Measurements from ENCODE around the gene TLE5. TPM values are rescaled to one million over a fixed set of nuclear protein-coding genes. Genes with fewer than 3 reads are reported as not detected.

Gene TLE5
- polyA plus RNA-seq, 3 donors, result 27.5 to 309 (median 34.4) TPM

DNA sequence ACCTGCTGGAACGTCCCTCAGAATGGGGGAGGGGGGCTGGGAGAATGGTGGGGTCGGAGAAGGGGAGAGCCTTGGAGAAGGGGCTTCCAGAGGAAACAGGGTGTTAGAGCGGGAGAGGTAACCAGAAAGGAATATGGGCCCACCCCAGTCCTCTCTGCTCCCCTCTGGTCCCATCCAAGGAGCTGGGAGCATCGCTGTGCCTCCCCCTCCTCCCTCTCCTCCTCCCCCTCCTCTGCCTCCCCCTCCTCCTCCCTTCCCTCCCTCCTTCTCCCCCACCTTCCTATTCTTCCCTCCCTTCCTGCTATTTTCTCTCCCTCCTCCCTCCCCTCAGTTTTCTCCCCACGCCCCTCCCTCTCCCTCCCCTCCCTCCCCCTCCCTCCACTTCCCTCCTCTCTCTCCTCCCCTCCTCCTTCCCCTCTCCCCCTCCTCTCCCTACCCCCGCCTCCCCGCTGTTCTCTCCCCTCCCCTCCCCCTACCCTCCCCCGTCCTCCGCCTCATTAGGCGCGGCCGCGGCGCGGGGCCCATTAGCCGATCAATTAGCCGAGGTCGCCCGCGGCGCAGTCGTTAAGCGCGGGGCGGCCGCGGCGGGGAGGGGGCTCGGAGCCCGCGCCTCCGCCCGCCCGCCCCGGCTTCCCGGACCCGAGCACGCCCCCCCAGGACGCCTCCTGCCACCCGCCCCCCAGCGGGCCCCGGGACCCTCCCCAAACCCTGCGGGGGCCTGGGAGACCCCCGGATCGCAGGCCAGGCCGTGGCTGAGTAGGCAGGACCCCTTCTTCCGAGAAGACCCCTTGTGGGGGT is 15.4 kb downstream of the TLE5 start:
- TF ChIP-seq, protein P1, sequence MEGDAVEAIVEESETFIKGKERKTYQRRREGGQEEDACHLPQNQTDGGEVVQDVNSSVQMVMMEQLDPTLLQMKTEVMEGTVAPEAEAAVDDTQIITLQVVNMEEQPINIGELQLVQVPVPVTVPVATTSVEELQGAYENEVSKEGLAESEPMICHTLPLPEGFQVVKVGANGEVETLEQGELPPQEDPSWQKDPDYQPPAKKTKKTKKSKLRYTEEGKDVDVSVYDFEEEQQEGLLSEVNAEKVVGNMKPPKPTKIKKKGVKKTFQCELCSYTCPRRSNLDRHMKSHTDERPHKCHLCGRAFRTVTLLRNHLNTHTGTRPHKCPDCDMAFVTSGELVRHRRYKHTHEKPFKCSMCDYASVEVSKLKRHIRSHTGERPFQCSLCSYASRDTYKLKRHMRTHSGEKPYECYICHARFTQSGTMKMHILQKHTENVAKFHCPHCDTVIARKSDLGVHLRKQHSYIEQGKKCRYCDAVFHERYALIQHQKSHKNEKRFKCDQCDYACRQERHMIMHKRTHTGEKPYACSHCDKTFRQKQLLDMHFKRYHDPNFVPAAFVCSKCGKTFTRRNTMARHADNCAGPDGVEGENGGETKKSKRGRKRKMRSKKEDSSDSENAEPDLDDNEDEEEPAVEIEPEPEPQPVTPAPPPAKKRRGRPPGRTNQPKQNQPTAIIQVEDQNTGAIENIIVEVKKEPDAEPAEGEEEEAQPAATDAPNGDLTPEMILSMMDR (IDR thresholded peaks at IDR 0.05), result no peak
- peaks cover 0 to 13% (median 3%) of the 10 kb centered on the region in 7 donors for H3K9me3 Mint-ChIP-seq
- H3K4me2 ChIP-seq (replicated peaks; ENCODE audit: extremely low read depth, low read length, poor library complexity, severe bottlenecking), result peak overlapping the region; percentile 66
- H4K20me1 ChIP-seq (ENCODE audit: insufficient read depth, low read length), result no peaks in the 10 kb centered on the region
- no peak overlapping the region for H3K9ac ChIP-seq (ENCODE audit: insufficient read depth, low read length, poor library complexity, severe bottlenecking)
- intact Hi-C loops (cut with micrococcal nuclease), result no loop called here
- H3K4me1 ChIP-seq (ENCODE audit: control insufficient read depth in 1 of 2, insufficient read depth in 2 of 2, low read length in 2 of 2), result peaks cover 6 to 11% of the 10 kb centered on the region in 2 donors
- peak overlapping the region; percentile 56 for H2AFZ ChIP-seq (ENCODE audit: insufficient read depth, low read depth, low read length, poor library complexity, severe bottlenecking)
- H3K36me3 ChIP-seq (replicated peaks in 1 of 2; ENCODE audit: control insufficient read depth in 1 of 2, insufficient read depth in 2 of 2, low read length in 2 of 2), result no peaks in the 10 kb centered on the region
- peaks cover 14 to 43% of the 10 kb centered on the region in 2 donors for H3K27me3 ChIP-seq (ENCODE audit: control insufficient read depth in 2 of 2, insufficient read depth in 2 of 2, low read length in 2 of 2)
- H3K36me3 Mint-ChIP-seq, result peaks cover 0 to 4% of the 10 kb centered on the region in 2 donors
- H3K27ac ChIP-seq (ENCODE audit: low read depth in 1 of 2, low read length in 2 of 2), result no peak overlapping the region
- no peak for DNase-seq
- peaks cover 10% of the 10 kb centered on the region for H3K4me1 Mint-ChIP-seq
- no peaks in the 10 kb centered on the region for H3K79me2 ChIP-seq (ENCODE audit: insufficient read depth, low read length)
- peaks cover 44 to 77% (median 51%) of the 10 kb centered on the region in 3 donors for H3K27me3 Mint-ChIP-seq (ENCODE audit: low read depth in 3 of 3)
- H3K9me3 ChIP-seq (replicated peaks in 1 of 2; ENCODE audit: control insufficient read depth in 1 of 2, insufficient read depth in 1 of 2, low read length in 2 of 2), result no peaks in the 10 kb centered on the region
- peak overlapping the region in 1 of 3 experiments; percentile 48 for H3K4me3 ChIP-seq (replicated peaks in 1 of 3; ENCODE audit: low read depth in 2 of 3, low read length in 3 of 3)
- 0% methylated on average over 25 of the region's 47 CpGs for whole genome bisulfite sequencing (ENCODE audit: insufficient coverage)
- H3K27ac Mint-ChIP-seq, result no peak overlapping the region
- H3K4me3 Mint-ChIP-seq, result peak overlapping the region in 1 of 2 donors; percentile 89

- Histone ChIP-seq H3K4me2 (replicated peaks; ENCODE audit: extremely low read depth, low read length, poor library complexity, severe bottlenecking) (no peak overlapping the region), H3K4me3 (replicated peaks in 1 of 3; ENCODE audit: low read depth in 2 of 3, low read length in 3 of 3) (no peak overlapping the region), H3K9me3 (replicated peaks in 1 of 2; ENCODE audit: control insufficient read depth in 1 of 2, insufficient read depth in 1 of 2, low read length in 2 of 2) (no peaks in the 10 kb centered on the region), H3K79me2 (ENCODE audit: insufficient read depth, low read length) (no peaks in the 10 kb centered on the region), H3K36me3 (replicated peaks in 1 of 2; ENCODE audit: control insufficient read depth in 1 of 2, insufficient read depth in 2 of 2, low read length in 2 of 2) (no peaks in the 10 kb centered on the region), H4K20me1 (ENCODE audit: insufficient read depth, low read length) (no peaks in the 10 kb centered on the region), H3K4me1 (ENCODE audit: control insufficient read depth in 1 of 2, insufficient read depth in 2 of 2, low read length in 2 of 2) (peaks cover 6 to 11% of the 10 kb centered on the region in 2 donors), H3K9ac (ENCODE audit: insufficient read depth, low read length, poor library complexity, severe bottlenecking) (no peak overlapping the region), H2AFZ (ENCODE audit: insufficient read depth, low read depth, low read length, poor library complexity, severe bottlenecking) (no peak overlapping the region), H3K27ac (ENCODE audit: low read depth in 1 of 2, low read length in 2 of 2) (no peak overlapping the region), H3K27me3 (ENCODE audit: control insufficient read depth in 2 of 2, insufficient read depth in 2 of 2, low read length in 2 of 2) (peaks cover 17 to 51% of the 10 kb centered on the region in 2 donors)
- H3K4me1 Mint-ChIP-seq, result peaks cover 10% of the 10 kb centered on the region
- no peak overlapping the region for H3K27ac Mint-ChIP-seq
- peaks cover 0 to 13% (median 3%) of the 10 kb centered on the region in 7 donors for H3K9me3 Mint-ChIP-seq
- WGBS (ENCODE audit: insufficient coverage), result 90% methylated on average over 3 of the region's 16 CpGs
- no peak for DNase-seq
- intact Hi-C loops (cut with micrococcal nuclease), result no loop called here
- TF ChIP-seq, protein P1 (IDR thresholded peaks at IDR 0.05), result no peak
- peaks cover 0 to 4% of the 10 kb centered on the region in 2 donors for H3K36me3 Mint-ChIP-seq
- H3K27me3 Mint-ChIP-seq (ENCODE audit: low read depth in 3 of 3), result peaks cover 49 to 86% (median 59%) of the 10 kb centered on the region in 3 donors
- peak overlapping the region in 1 of 2 donors; percentile 60 for H3K4me3 Mint-ChIP-seq
Measured at GRCh38 chr19:3045885-3046697, 16.2 kb downstream of the TLE5 start.
